ENCODE results near the gene CST1.
"Not testable (repeated sequence)": the region's sequence is repeated elsewhere in the genome, so short reads cannot be mapped to it uniquely, and the experiment has no call there.

DNA sequence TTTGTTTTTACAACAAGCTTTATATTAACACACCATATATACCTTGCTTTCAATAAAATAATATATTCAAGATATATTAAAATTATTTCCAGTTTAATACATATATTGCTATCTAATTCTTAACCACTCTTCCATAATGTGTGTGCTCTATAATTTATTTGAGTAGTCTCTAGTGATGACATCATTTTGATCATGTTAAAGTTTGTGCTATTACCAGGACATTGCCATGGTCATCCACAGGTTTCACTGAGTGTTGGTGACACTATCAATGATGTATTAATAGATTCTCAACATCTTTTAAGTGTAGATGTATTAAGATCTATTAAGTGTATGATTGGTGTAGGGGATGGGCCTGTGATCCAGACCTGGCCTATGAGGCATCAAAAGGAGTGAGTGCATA, 17.8 kb upstream of the CST1 start:
- not testable (repeated sequence) for TF ChIP-seq CTCF (IDR thresholded peaks at IDR 0.05; ENCODE audit: low read length); EZH2 (IDR thresholded peaks at IDR 0.05; ENCODE audit: borderline replicate concordance, low read length)
